HL-60 (cell line): ENCODE results near the gene IL1RAPL2.

Experiments
- DNase-seq, 2 experiments: peaks; one replicate each; pipeline ENCODE4 v3.0.0-alpha.2; 2010 to 2020; ENCODE audit warnings: low read depth in 1 of 2, low spot score in 1 of 2
- H3K27ac ChIP-seq: fragments of 250-450 bp; sonication (Bioruptor Pico); replicated peaks from 2 replicates; pipeline ENCODE4 v1.5.1; 2020; ENCODE audit warnings: mild to moderate bottlenecking, moderate library complexity
- H3K27me3 ChIP-seq: fragments of 250-450 bp; sonication (Bioruptor Pico); 2 replicates; pipeline ENCODE4 v1.5.1; 2021; ENCODE audit warnings: mild to moderate bottlenecking, moderate library complexity; ENCODE audit not compliant: insufficient read depth, poor library complexity, severe bottlenecking
- H3K4me3 ChIP-seq: replicated peaks from 2 replicates; pipeline ENCODE4 v1.5.1; 2011; ENCODE audit warnings: mild to moderate bottlenecking, control low read depth, low read length; ENCODE audit not compliant: insufficient read depth
- GABPA ChIP-seq: IDR thresholded peaks from 2 replicates; pipeline ENCODE4 v1.6.1; 2012; ENCODE audit warnings: low read depth
- POLR2AphosphoS5 ChIP-seq: IDR thresholded peaks from 2 replicates; pipeline ENCODE4 v1.6.1; 2012; ENCODE audit warnings: low read depth
- REST ChIP-seq: IDR thresholded peaks from 2 replicates; pipeline ENCODE4 v1.6.1; 2012; ENCODE audit warnings: low read depth; ENCODE audit not compliant: insufficient replicate concordance
- SPI1 ChIP-seq: IDR thresholded peaks from 2 replicates; pipeline ENCODE4 v1.6.1; 2012; ENCODE audit warnings: low read depth, mild to moderate bottlenecking, borderline replicate concordance
- TF ChIP-seq, protein P1 (sequence below): IDR thresholded peaks from one replicate; pipeline ENCODE4 v1.5.1; 2011; ENCODE audit warnings: low read length, control low read depth, inconsistent platforms; ENCODE audit not compliant: insufficient read depth

The IL1RAPL2 gene

GRCh38 chrX:105475801-105476200 is 909.8 kb downstream of the IL1RAPL2 start:
- Histone ChIP-seq H3K4me3 (no peak overlapping the region), H3K27ac (no peak overlapping the region), H3K27me3 (no peaks in the 10 kb centered on the region)
- TF ChIP-seq, protein P1, sequence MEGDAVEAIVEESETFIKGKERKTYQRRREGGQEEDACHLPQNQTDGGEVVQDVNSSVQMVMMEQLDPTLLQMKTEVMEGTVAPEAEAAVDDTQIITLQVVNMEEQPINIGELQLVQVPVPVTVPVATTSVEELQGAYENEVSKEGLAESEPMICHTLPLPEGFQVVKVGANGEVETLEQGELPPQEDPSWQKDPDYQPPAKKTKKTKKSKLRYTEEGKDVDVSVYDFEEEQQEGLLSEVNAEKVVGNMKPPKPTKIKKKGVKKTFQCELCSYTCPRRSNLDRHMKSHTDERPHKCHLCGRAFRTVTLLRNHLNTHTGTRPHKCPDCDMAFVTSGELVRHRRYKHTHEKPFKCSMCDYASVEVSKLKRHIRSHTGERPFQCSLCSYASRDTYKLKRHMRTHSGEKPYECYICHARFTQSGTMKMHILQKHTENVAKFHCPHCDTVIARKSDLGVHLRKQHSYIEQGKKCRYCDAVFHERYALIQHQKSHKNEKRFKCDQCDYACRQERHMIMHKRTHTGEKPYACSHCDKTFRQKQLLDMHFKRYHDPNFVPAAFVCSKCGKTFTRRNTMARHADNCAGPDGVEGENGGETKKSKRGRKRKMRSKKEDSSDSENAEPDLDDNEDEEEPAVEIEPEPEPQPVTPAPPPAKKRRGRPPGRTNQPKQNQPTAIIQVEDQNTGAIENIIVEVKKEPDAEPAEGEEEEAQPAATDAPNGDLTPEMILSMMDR, result no peak
- TF ChIP-seq REST, result no peak
- no peak for TF ChIP-seq POLR2AphosphoS5
- TF ChIP-seq GABPA, result no peak
- TF ChIP-seq SPI1, result no peak
- no peak for DNase-seq

DNA sequence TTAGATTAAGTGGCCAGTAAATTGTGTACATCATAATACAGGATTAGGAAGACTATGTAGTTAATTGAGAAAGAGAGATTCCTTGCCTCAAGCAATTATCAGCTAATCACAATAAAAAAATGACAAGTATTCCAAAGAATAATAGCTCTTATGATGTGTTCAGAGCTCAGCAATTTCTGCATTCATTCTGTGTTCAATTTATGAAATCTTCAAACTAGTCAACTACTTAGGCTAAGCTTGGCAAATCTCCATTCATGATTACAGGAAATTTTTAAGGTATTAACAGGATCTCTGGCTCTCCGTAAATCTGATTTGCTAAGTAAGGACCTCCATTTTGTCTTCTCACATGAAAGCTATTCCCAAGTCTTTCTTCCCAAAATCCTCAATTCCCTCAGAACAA is 911.4 kb downstream of the IL1RAPL2 start:
- Histone ChIP-seq H3K4me3 (no peak overlapping the region), H3K27ac (no peak overlapping the region), H3K27me3 (no peaks in the 10 kb centered on the region)
- DNase-seq, result no peak
- TF ChIP-seq, protein P1, result no peak
- TF ChIP-seq GABPA, result no peak
- TF ChIP-seq POLR2AphosphoS5, result no peak
- TF ChIP-seq REST, result no peak
- TF ChIP-seq SPI1, result no peak

- Histone ChIP-seq H3K4me3 (no peak overlapping the region), H3K27me3 (no peaks in the 10 kb centered on the region), H3K27ac (no peak overlapping the region)
- TF ChIP-seq POLR2AphosphoS5, result no peak
- TF ChIP-seq SPI1, result no peak
- no peak for TF ChIP-seq GABPA
- DNase-seq, result no peak
Measured at GRCh38 chrX:105480646-105481310, 914.8 kb downstream of the IL1RAPL2 start.

GRCh38 chrX:105483011-105483410 is 917.0 kb downstream of the IL1RAPL2 start:
- no peak for DNase-seq

More at GRCh38 chrX:105483011-105483410, 917.0 kb downstream of the IL1RAPL2 start:
- TF ChIP-seq SPI1 (no peak), REST (no peak), POLR2AphosphoS5 (no peak), GABPA (no peak)
- TF ChIP-seq, protein P1, result no peak
- Histone ChIP-seq H3K27ac (no peak overlapping the region), H3K4me3 (no peak overlapping the region), H3K27me3 (no peaks in the 10 kb centered on the region)
